Left lung (tissue), 10 donors: ENCODE data around the gene NAXD. TPM values are rescaled to one million over a fixed set of nuclear protein-coding genes. Genes with fewer than 3 reads are reported as not detected.
"Not testable (repeated sequence)": the region's sequence is repeated elsewhere in the genome, so short reads cannot be mapped to it uniquely, and the experiment has no call there.

Experiments used
- ATAC-seq: fragments of 200-7000 bp; cut with Tn5 transposase; one replicate; pipeline ENCODE4 v1.9.1; 2020; ENCODE audit warnings: moderate library complexity
- DNase-seq, 4 donors: peaks; one replicate each; pipeline ENCODE4 v3.0.0-alpha.2; 2013 to 2020
- H3K27ac ChIP-seq, 2 donors: fragments of 200-600 bp; sonication (generic) in 1 of 2; one replicate each; pipeline versions ENCODE4 v1.5.0 to v1.8.0; 2020 to 2021
- H3K27me3 ChIP-seq, 2 donors: fragments of 200-600 bp; sonication (generic) in 1 of 2; one replicate each; pipeline versions ENCODE4 v1.5.0 to v1.8.0; 2020 to 2021
- H3K36me3 ChIP-seq, 2 donors: fragments of 200-600 bp; sonication (generic) in 1 of 2; one replicate each; pipeline versions ENCODE4 v1.5.0 to v1.8.0; 2020 to 2021
- H3K4me1 ChIP-seq, 2 donors: fragments of 200-600 bp; one replicate each; pipeline ENCODE4 v1.8.0; 2021
- H3K4me3 ChIP-seq, 2 donors: fragments of 200-600 bp; sonication (generic) in 1 of 2; one replicate each; pipeline versions ENCODE4 v1.5.0 to v1.8.0; 2020 to 2021; ENCODE audit warnings: mild to moderate bottlenecking in 1 of 2
- H3K9me3 ChIP-seq, 2 donors: fragments of 200-600 bp; sonication (generic) in 1 of 2; one replicate each; pipeline versions ENCODE4 v1.5.0 to v1.8.0; 2020 to 2021
- CTCF ChIP-seq, 2 donors: fragments of 200-600 bp; sonication (generic) in 1 of 2; IDR thresholded peaks; one replicate each; pipeline versions ENCODE4 v1.5.0 to v1.8.0; 2021; ENCODE audit warnings: antibody characterized with exemption in 2 of 2
- intact Hi-C, 2 donors: fragments of 100-400 bp; cut with DNase I; formaldehyde crosslinking; loops; one replicate each; pipeline versions ENCODE4 v1.11.2 to v1.14.2; 2022
- polyA plus RNA-seq, 6 donors: library from polyadenylated mRNA; unstranded; fragments of 120-200 nt; gene quantifications; one replicate each; pipeline ENCODE4 v1.2.1, GENCODE V29; 2013; ENCODE audit not compliant: insufficient read length in 6 of 6
- total RNA-seq, 2 donors: library from RNA; stranded (reverse); fragmentation: NEBNext Ultra II Directional; extraction: Animal tissue kit (Norgen Biotek cat#: 25700); gene quantifications; one replicate each; pipeline ENCODE4 v1.2.1, GENCODE V29; 2021
- donor health status: DM: no; HTN: yes; CAD: no.
- donor health status: DM: no; HTN: no; CAD: no.

Gene NAXD
- total and polyA plus RNA-seq, 8 donors, result 25.3 to 41.1 (median 37.7) TPM

DNA sequence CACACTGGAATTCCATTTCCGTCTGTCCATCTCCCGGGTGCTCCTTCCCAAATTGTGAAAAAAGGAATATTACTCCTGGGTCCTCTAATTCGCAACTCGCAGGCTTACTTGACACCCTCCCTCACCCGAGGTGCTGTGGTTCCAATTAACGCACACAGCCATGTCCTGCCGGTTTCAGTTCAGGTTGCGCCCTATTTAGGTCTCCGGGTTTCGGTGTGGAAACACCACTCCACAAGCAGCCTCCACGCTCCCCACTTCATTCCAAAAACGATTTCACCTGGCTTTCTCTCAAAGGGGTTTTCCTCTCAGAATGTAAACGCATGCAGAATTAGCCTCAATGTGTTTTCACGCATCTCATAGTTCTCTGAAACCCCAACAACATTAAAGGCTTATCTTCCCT lies 37.9 kb downstream of the NAXD start:
- Histone ChIP-seq H3K36me3 (peaks cover 0 to 61% of the 10 kb centered on the region in 2 donors), H3K27ac (no peak overlapping the region), H3K9me3 (no peaks in the 10 kb centered on the region), H3K27me3 (no peaks in the 10 kb centered on the region), H3K4me3 (no peak overlapping the region), H3K4me1 (peaks cover 0 to 11% of the 10 kb centered on the region in 2 donors)
- intact Hi-C loops, result no loop called here
- DNase-seq, result no peak
- no peak for TF ChIP-seq CTCF (IDR thresholded peaks at IDR 0.05)
- ATAC-seq, result no peak

DNA sequence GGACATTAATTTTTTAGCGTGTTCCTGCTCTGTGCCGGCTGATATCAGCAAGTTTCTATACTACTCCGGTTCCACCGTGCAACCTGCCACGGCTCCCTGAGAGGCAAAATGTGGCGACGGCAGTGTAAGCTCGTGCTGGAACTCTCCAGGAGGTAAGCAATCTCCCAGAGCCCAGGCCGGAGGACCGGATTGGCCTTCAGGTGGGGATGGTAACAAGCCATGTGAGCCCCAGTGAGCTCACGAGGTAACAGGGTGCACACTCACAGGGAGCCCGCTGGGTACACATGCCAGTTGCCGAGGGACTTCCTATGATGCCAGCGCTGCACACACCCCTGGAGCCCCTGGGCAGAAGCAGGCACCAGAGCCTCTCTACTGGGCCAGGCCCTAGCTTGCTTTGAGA lies 38.5 kb downstream of the NAXD start:
- TF ChIP-seq CTCF (IDR thresholded peaks at IDR 0.05), result no peak
- DNase-seq, result peak in 1 of 4 donors; percentile 64
- Histone ChIP-seq H3K9me3 (no peaks in the 10 kb centered on the region), H3K27me3 (no peaks in the 10 kb centered on the region), H3K4me1 (peaks cover 0 to 17% of the 10 kb centered on the region in 2 donors), H3K4me3 (no peak overlapping the region), H3K36me3 (peaks cover 0 to 61% of the 10 kb centered on the region in 2 donors), H3K27ac (no peak overlapping the region)
- ATAC-seq, result no peak
- intact Hi-C loops, result no loop called here

- no peak for DNase-seq
- Histone ChIP-seq H3K4me3 (no peak overlapping the region), H3K36me3 (peaks cover 0 to 57% of the 10 kb centered on the region in 2 donors), H3K9me3 (no peaks in the 10 kb centered on the region), H3K27me3 (no peaks in the 10 kb centered on the region), H3K27ac (peak overlapping the region in 1 of 2 donors; percentile 73), H3K4me1 (peaks cover 0 to 20% of the 10 kb centered on the region in 2 donors)
- intact Hi-C loops, result no loop called here
- no peak for ATAC-seq
- no peak for TF ChIP-seq CTCF (IDR thresholded peaks at IDR 0.05)
Observed at GRCh38 chr13:110657196-110657595, 41.9 kb downstream of the NAXD start.

DNA sequence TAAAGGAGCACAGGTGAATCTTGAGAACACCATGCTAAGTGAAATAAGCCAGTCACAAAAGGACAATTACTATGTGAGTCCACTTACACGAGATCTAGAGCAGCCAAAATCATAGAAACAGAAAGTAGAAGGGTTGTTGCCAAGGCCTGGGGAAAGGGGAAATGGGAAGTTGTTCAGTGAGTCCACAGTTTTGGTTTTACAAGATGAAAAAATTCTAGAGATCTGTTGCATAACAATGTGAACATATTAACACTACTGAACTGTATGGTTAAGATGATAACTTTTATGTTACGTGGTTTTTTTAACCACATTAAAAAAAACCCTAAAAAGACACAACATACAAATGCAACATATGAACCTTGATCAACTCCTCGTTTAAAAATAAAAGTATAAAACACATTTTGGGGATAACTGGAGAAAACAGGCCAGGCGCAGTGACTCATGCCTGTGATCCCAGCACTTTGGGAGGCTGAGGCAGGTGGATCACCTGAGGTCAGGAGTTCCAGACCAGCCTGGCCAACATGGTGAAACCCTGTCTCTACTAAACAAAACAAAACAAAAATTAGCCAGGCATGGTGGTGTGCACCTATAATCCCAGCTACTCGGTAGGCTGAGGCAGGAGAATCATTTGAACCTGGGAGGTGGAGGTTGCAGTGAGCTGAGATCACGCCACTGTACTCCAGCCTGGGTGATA lies 43.0 kb downstream of the NAXD start:
- DNase-seq, intact Hi-C loops, H3K4me3 ChIP-seq, H3K9me3 ChIP-seq, H3K27me3 ChIP-seq: not testable (repeated sequence)
- peak overlapping the region in 1 of 2 donors; percentile 73 for H3K27ac ChIP-seq
- ATAC-seq, result peak; percentile 47
- peaks cover 0 to 58% of the 10 kb centered on the region in 2 donors for H3K36me3 ChIP-seq
- H3K4me1 ChIP-seq, result peaks cover 0 to 22% of the 10 kb centered on the region in 2 donors

GRCh38 chr13:110661256-110661655 lies 45.9 kb downstream of the NAXD start:
- no peak for TF ChIP-seq CTCF (IDR thresholded peaks at IDR 0.05)
- intact Hi-C loops, result no loop called here
- DNase-seq, result no peak
- H3K27me3 ChIP-seq, result no peaks in the 10 kb centered on the region
- H3K9me3 ChIP-seq, result no peaks in the 10 kb centered on the region
- H3K36me3 ChIP-seq, result peaks cover 0 to 74% of the 10 kb centered on the region in 2 donors
- H3K4me1 ChIP-seq, result peaks cover 0 to 51% of the 10 kb centered on the region in 2 donors
- no peak for ATAC-seq
- H3K4me3 ChIP-seq, result no peak overlapping the region
- no peak overlapping the region for H3K27ac ChIP-seq

GRCh38 chr13:110662091-110662490 lies 46.7 kb downstream of the NAXD start:
- ATAC-seq, result no peak
- no peak for DNase-seq
- H3K27me3 ChIP-seq, result no peaks in the 10 kb centered on the region
- no peak overlapping the region for H3K4me3 ChIP-seq
- peaks cover 0 to 59% of the 10 kb centered on the region in 2 donors for H3K4me1 ChIP-seq
- H3K36me3 ChIP-seq, result peaks cover 0 to 82% of the 10 kb centered on the region in 2 donors
- no peak for TF ChIP-seq CTCF (IDR thresholded peaks at IDR 0.05)
- intact Hi-C loops, result no loop called here
- no peaks in the 10 kb centered on the region for H3K9me3 ChIP-seq
- no peak overlapping the region for H3K27ac ChIP-seq
